T-helper 1 cell (primary cell): ENCODE measurements around the gene TBX1.
"Not testable (repeated sequence)": the region's sequence is repeated elsewhere in the genome, so short reads cannot be mapped to it uniquely, and the experiment has no call there.

Experiments
- DNase-seq, 5 donors: peaks; one replicate each; pipeline ENCODE4 v3.0.0-alpha.2; 2012 to 2020

Gene TBX1

GRCh38 chr22:19785461-19786263 lies 25.1 kb downstream of the TBX1 start:
- no peak for DNase-seq

- no peak for DNase-seq
These were observed 25.6 kb downstream of the TBX1 start for GRCh38 chr22:19786264-19786585.

GRCh38 chr22:19786959-19787848 lies 26.6 kb downstream of the TBX1 start:
- no peak for DNase-seq

GRCh38 chr22:19787849-19788141 lies 27.2 kb downstream of the TBX1 start:
- no peak for DNase-seq

- no peak for DNase-seq
These were observed 28.2 kb downstream of the TBX1 start for GRCh38 chr22:19788661-19789225.

- DNase-seq = no peak
These were observed 28.8 kb downstream of the TBX1 start for GRCh38 chr22:19789406-19789805.

GRCh38 chr22:19789828-19790227 lies 29.2 kb downstream of the TBX1 start:
- DNase-seq = no peak

GRCh38 chr22:19791243-19791642 lies 30.7 kb downstream of the TBX1 start:
- no peak for DNase-seq

GRCh38 chr22:19791894-19792293 lies 31.3 kb downstream of the TBX1 start:
- no peak for DNase-seq

GRCh38 chr22:19792383-19792896 lies 31.9 kb downstream of the TBX1 start:
- DNase-seq = not testable (repeated sequence)

GRCh38 chr22:19793161-19793560 lies 32.6 kb downstream of the TBX1 start:
- no peak for DNase-seq

- no peak for DNase-seq
These were observed 33.2 kb downstream of the TBX1 start for GRCh38 chr22:19793661-19794310.

GRCh38 chr22:19795617-19796008 lies 35.0 kb downstream of the TBX1 start:
- DNase-seq = no peak

GRCh38 chr22:19796160-19796559 lies 35.6 kb downstream of the TBX1 start:
- DNase-seq = no peak

GRCh38 chr22:19797086-19798002 lies 36.8 kb downstream of the TBX1 start:
- DNase-seq = no peak

- no peak for DNase-seq
These were observed 37.6 kb downstream of the TBX1 start for GRCh38 chr22:19798003-19798665.

- no peak for DNase-seq
These were observed 38.3 kb downstream of the TBX1 start for GRCh38 chr22:19798891-19799293.

GRCh38 chr22:19799322-19800190 lies 39.0 kb downstream of the TBX1 start:
- DNase-seq = no peak

GRCh38 chr22:19800306-19800705 lies 39.7 kb downstream of the TBX1 start:
- no peak for DNase-seq

GRCh38 chr22:19800761-19801244 lies 40.2 kb downstream of the TBX1 start:
- no peak for DNase-seq
